ENCODE measurements around the gene EIF3D. TPM values are rescaled to one million over a fixed set of nuclear protein-coding genes. Genes with fewer than 3 reads are reported as not detected.

Gene EIF3D
- total and polyA plus RNA-seq, 9 of the 15 experiments (the other 6 are each of a cell fraction or from before 2014, with no cell fraction given), result 191 to 422 (median 279) TPM

DNA sequence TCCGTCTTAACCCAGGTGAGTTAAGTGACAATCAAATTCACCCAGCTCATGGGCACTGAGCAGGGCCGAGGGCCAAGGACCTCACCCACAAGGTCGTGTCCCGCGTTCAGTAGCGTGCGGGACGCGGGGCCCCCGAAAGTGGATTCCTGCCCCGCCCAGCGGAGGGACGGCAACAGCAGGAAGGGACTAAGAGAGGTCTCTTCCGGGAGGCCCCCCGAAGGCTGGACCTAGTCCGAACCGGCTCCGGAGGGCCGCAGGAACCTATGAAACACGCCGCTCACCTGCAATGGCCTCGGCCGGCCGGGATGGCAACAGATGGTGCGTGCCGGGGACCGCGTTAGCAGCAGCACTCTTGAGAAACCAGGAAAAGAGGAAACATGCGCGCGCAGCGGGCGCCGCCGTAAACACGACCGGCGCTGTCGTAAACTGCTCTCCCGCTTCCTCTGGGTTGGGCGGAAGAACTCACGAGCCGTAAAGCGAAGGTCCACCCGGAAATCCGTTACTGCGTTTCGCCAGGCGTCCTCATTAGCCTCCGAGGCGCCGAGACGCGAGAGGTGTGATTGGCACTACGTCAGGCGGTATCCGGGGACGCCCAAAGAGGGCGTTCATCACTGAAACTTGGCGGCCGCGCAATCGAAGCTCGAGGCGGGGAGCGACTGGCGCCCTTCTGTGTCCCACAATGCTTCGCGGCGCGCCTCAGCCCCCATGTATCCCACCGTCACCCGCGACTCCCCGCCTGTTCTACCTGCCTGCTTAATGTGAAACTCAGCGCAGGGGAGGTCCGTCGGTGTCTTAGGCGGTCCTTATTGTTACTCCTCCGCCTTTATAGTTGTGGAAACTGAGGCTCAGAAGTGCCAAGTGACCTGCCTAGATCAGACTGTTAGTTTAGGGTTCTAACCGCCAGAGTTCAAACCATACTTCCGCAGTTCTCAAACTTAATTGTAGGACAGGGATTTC lies at the start of gene EIF3D (continued):
- TF ChIP-seq OTX1 (CRISPR knock-in tag; IDR thresholded peaks at IDR 0.05) (no peak), HDAC2 (IDR thresholded peaks at IDR 0.05) (peak; percentile 56; the same call in 1 of the 2 replicates), ARID2 (IDR thresholded peaks at IDR 0.05) (no peak), THRAP3 (IDR thresholded peaks at IDR 0.05; ENCODE audit: borderline replicate concordance) (no peak), POLR2B (IDR thresholded peaks at IDR 0.05; ENCODE audit: low read depth, partially characterized antibody) (peak; percentile 91), PPARD (CRISPR knock-in tag; IDR thresholded peaks at IDR 0.05) (no peak), DACH1 (IDR thresholded peaks at IDR 0.05; ENCODE audit: partially characterized antibody) (no peak), ZNF551 (CRISPR knock-in tag; IDR thresholded peaks at IDR 0.05) (no peak), XRCC4 (IDR thresholded peaks at IDR 0.05; ENCODE audit: extremely low read depth, insufficient read depth, insufficient read length) (no peak), DNMT1 (IDR thresholded peaks at IDR 0.05) (no peak), TRIM24 (IDR thresholded peaks at IDR 0.05) (no peak; a peak in 1 of 4 replicates), EZH2 (IDR thresholded peaks at IDR 0.05; ENCODE audit: borderline replicate concordance, low read depth, low read length) (no peak), CHD1 (IDR thresholded peaks at IDR 0.05; ENCODE audit: low read length) (peak; percentile 49), JUN (IDR thresholded peaks at IDR 0.05; ENCODE audit: borderline replicate concordance, low read depth, low read length) (0 out of 2 replicates have a peak, but pooled peaks have one; percentile 28), JUN (CRISPR knock-in tag; IDR thresholded peaks at IDR 0.05; ENCODE audit: borderline replicate concordance) (no peak), RFX5 (IDR thresholded peaks at IDR 0.05; ENCODE audit: low read depth, low read length) (no peak), SRSF7 (optimal IDR thresholded peaks at IDR 0.05; ENCODE audit: low read depth, low read length) (no peak), PURB (CRISPR knock-in tag; IDR thresholded peaks at IDR 0.05; ENCODE audit: low read depth) (no peak), ZNF766 (CRISPR knock-in tag; conservative IDR thresholded peaks at IDR 0.05) (peak; percentile 18; the same call in 1 of the 2 replicates), CHCHD3 (CRISPR knock-in tag; IDR thresholded peaks at IDR 0.05) (no peak)
- TF ChIP-seq, protein P1, sequence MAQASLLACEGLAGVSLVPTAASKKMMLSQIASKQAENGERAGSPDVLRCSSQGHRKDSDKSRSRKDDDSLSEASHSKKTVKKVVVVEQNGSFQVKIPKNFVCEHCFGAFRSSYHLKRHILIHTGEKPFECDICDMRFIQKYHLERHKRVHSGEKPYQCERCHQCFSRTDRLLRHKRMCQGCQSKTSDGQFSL (CRISPR knock-in tag; IDR thresholded peaks at IDR 0.05), result no peak
- TF ChIP-seq, protein P1 (tag; IDR thresholded peaks at IDR 0.05), result no peak
- TF ChIP-seq, protein P2, sequence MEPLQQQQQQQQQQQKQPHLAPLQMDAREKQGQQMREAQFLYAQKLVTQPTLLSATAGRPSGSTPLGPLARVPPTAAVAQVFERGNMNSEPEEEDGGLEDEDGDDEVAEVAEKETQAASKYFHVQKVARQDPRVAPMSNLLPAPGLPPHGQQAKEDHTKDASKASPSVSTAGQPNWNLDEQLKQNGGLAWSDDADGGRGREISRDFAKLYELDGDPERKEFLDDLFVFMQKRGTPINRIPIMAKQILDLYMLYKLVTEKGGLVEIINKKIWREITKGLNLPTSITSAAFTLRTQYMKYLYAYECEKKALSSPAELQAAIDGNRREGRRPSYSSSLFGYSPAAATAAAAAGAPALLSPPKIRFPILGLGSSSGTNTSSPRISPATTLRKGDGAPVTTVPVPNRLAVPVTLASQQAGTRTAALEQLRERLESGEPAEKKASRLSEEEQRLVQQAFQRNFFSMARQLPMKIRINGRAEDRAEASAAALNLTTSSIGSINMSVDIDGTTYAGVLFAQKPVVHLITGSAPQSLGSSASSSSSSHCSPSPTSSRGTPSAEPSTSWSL (CRISPR knock-in tag; IDR thresholded peaks at IDR 0.05; ENCODE audit: borderline replicate concordance), result no peak
- TF ChIP-seq, protein P3, sequence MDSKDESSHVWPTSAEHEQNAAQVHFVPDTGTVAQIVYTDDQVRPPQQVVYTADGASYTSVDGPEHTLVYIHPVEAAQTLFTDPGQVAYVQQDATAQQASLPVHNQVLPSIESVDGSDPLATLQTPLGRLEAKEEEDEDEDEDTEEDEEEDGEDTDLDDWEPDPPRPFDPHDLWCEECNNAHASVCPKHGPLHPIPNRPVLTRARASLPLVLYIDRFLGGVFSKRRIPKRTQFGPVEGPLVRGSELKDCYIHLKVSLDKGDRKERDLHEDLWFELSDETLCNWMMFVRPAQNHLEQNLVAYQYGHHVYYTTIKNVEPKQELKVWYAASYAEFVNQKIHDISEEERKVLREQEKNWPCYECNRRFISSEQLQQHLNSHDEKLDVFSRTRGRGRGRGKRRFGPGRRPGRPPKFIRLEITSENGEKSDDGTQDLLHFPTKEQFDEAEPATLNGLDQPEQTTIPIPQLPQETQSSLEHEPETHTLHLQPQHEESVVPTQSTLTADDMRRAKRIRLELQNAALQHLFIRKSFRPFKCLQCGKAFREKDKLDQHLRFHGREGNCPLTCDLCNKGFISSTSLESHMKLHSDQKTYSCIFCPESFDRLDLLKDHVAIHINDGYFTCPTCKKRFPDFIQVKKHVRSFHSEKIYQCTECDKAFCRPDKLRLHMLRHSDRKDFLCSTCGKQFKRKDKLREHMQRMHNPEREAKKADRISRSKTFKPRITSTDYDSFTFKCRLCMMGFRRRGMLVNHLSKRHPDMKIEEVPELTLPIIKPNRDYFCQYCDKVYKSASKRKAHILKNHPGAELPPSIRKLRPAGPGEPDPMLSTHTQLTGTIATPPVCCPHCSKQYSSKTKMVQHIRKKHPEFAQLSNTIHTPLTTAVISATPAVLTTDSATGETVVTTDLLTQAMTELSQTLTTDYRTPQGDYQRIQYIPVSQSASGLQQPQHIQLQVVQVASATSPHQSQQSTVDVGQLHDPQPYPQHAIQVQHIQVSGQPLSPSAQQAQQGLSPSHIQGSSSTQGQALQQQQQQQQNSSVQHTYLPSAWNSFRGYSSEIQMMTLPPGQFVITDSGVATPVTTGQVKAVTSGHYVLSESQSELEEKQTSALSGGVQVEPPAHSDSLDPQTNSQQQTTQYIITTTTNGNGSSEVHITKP (IDR thresholded peaks at IDR 0.05; ENCODE audit: partially characterized antibody), result peak; percentile 35

Data from K562 (cell line).